ENCODE data around the gene ABCA2.

Gene ABCA2

GRCh38 chr9:136988872-136989271 is 39.2 kb downstream of the ABCA2 start:
- H3K27me3 ChIP-seq (replicated peaks; ENCODE audit: control insufficient read depth, insufficient read depth, low read length), result no peaks in the 10 kb centered on the region; the same call in 1 of the 2 replicates
- H3K4me3 ChIP-seq (replicated peaks; ENCODE audit: low read depth, low read length), result no peak overlapping the region
- H3K36me3 ChIP-seq (ENCODE audit: control insufficient read depth, insufficient read depth, low read length), result no peaks in the 10 kb centered on the region; the same call in 1 of the 2 replicates
- DNase-seq (ENCODE audit: extremely low read depth, insufficient read length), result no peak
- TF ChIP-seq CTCF (IDR thresholded peaks at IDR 0.05; ENCODE audit: insufficient read depth, low read length, poor library complexity, severe bottlenecking), result no peak

- Histone ChIP-seq H3K4me3 (replicated peaks; ENCODE audit: low read depth, low read length) (no peak overlapping the region), H3K36me3 (ENCODE audit: control insufficient read depth, insufficient read depth, low read length) (no peaks in the 10 kb centered on the region), H3K27me3 (replicated peaks; ENCODE audit: control insufficient read depth, insufficient read depth, low read length) (no peaks in the 10 kb centered on the region; the same call in 1 of the 2 replicates)
- DNase-seq (ENCODE audit: extremely low read depth, insufficient read length), result no peak
- TF ChIP-seq CTCF (IDR thresholded peaks at IDR 0.05; ENCODE audit: insufficient read depth, low read length, poor library complexity, severe bottlenecking), result no peak
Measured at GRCh38 chr9:136985853-136986252, 42.2 kb downstream of the ABCA2 start.

- Histone ChIP-seq H3K27me3 (replicated peaks; ENCODE audit: control insufficient read depth, insufficient read depth, low read length) (no peaks in the 10 kb centered on the region; the same call in 1 of the 2 replicates), H3K36me3 (ENCODE audit: control insufficient read depth, insufficient read depth, low read length) (no peaks in the 10 kb centered on the region), H3K4me3 (replicated peaks; ENCODE audit: low read depth, low read length) (no peak overlapping the region)
- no peak for TF ChIP-seq CTCF (IDR thresholded peaks at IDR 0.05; ENCODE audit: insufficient read depth, low read length, poor library complexity, severe bottlenecking)
- DNase-seq (ENCODE audit: extremely low read depth, insufficient read length), result no peak
Measured at GRCh38 chr9:136985027-136985602, 42.9 kb downstream of the ABCA2 start.

GRCh38 chr9:136984464-136985026 is 43.5 kb downstream of the ABCA2 start:
- Histone ChIP-seq H3K27me3 (replicated peaks; ENCODE audit: control insufficient read depth, insufficient read depth, low read length) (no peaks in the 10 kb centered on the region; the same call in 1 of the 2 replicates), H3K4me3 (replicated peaks; ENCODE audit: low read depth, low read length) (no peak overlapping the region), H3K36me3 (ENCODE audit: control insufficient read depth, insufficient read depth, low read length) (no peaks in the 10 kb centered on the region)
- no peak for TF ChIP-seq CTCF (IDR thresholded peaks at IDR 0.05; ENCODE audit: insufficient read depth, low read length, poor library complexity, severe bottlenecking)
- DNase-seq (ENCODE audit: extremely low read depth, insufficient read length), result no peak

- Histone ChIP-seq H3K36me3 (ENCODE audit: control insufficient read depth, insufficient read depth, low read length) (no peaks in the 10 kb centered on the region), H3K27me3 (replicated peaks; ENCODE audit: control insufficient read depth, insufficient read depth, low read length) (no peaks in the 10 kb centered on the region; the same call in 1 of the 2 replicates), H3K4me3 (replicated peaks; ENCODE audit: low read depth, low read length) (no peak overlapping the region)
- no peak for TF ChIP-seq CTCF (IDR thresholded peaks at IDR 0.05; ENCODE audit: insufficient read depth, low read length, poor library complexity, severe bottlenecking)
- DNase-seq (ENCODE audit: extremely low read depth, insufficient read length), result no peak
Measured at GRCh38 chr9:136983656-136984314, 44.3 kb downstream of the ABCA2 start.

Data from GM06990 (cell line).